WERI-Rb-1 (cell line): ENCODE results near the gene UBE2O.

ENCODE experiments used
- DNase-seq: peaks from one replicate; pipeline ENCODE4 v3.0.0-alpha.2; 2020
- H3K27ac ChIP-seq: fragments of 250-450 bp; sonication (Bioruptor Pico); 2 replicates; pipeline ENCODE4 v1.5.1; 2020; ENCODE audit warnings: mild to moderate bottlenecking, moderate library complexity
- H3K27me3 ChIP-seq: fragments of 250-450 bp; sonication (Bioruptor Pico); 2 replicates; pipeline ENCODE4 v1.5.1; 2021; ENCODE audit warnings: mild to moderate bottlenecking, low read depth, moderate library complexity; ENCODE audit not compliant: insufficient read depth, severe bottlenecking
- H3K36me3 ChIP-seq: fragments of 250-450 bp; sonication (Bioruptor Pico); 2 replicates; pipeline ENCODE4 v1.5.1; 2020; ENCODE audit warnings: mild to moderate bottlenecking, moderate library complexity
- H3K4me3 ChIP-seq: 2 replicates; pipeline ENCODE4 v1.5.1; 2011; ENCODE audit warnings: low read depth, mild to moderate bottlenecking, control low read depth, low read length
- H3K9me3 ChIP-seq: fragments of 250-450 bp; sonication (Bioruptor Pico); 2 replicates; pipeline ENCODE4 v1.5.1; 2021; ENCODE audit warnings: mild to moderate bottlenecking, moderate library complexity; ENCODE audit not compliant: severe bottlenecking
- TF ChIP-seq, protein P1 (sequence below): IDR thresholded peaks from 2 replicates; pipeline ENCODE4 v1.5.1; 2011; ENCODE audit warnings: low read depth, mild to moderate bottlenecking, control low read depth, inconsistent platforms, low read length

Gene UBE2O

DNA sequence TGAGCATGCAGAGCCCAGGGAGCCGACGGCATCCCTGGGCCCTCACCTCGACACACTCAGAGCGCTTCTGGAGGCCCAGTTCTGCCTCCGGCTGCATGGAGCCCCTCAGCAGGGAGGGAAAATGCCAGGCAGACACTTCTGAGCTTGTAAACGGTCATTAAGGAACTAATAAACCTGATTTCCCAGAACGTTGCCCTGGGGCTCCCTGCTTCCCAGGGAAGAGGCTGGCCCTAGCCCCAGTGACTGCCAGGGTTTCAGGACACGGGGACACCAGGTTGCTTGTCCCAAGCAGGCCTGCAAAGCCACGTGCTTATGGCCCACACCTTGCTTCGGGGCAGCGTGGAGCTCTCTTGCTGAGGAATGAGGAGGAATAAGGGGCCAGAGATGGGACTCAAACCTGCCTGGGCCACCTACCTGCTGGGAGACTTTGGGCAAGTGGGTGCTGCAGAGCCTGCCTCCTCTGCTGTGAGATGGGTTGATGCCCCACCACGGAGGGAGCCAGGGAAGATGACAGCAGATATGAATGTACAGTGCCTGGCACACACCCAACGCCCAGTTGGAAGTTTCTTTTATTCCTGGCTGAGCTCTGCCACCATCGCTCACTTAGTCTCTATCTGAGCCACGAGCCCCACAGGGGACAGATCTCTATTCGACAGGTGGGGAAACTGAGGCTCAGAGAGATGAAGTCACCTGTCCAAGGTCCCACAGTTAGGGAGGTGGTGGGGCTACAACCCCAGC lies 42.9 kb upstream of the UBE2O start:
- TF ChIP-seq, protein P1, sequence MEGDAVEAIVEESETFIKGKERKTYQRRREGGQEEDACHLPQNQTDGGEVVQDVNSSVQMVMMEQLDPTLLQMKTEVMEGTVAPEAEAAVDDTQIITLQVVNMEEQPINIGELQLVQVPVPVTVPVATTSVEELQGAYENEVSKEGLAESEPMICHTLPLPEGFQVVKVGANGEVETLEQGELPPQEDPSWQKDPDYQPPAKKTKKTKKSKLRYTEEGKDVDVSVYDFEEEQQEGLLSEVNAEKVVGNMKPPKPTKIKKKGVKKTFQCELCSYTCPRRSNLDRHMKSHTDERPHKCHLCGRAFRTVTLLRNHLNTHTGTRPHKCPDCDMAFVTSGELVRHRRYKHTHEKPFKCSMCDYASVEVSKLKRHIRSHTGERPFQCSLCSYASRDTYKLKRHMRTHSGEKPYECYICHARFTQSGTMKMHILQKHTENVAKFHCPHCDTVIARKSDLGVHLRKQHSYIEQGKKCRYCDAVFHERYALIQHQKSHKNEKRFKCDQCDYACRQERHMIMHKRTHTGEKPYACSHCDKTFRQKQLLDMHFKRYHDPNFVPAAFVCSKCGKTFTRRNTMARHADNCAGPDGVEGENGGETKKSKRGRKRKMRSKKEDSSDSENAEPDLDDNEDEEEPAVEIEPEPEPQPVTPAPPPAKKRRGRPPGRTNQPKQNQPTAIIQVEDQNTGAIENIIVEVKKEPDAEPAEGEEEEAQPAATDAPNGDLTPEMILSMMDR: no peak
- H3K27me3 ChIP-seq: no peaks in the 10 kb centered on the region
- no peaks in the 10 kb centered on the region for H3K9me3 ChIP-seq
- H3K4me3 ChIP-seq: no peak overlapping the region
- H3K36me3 ChIP-seq: no peaks in the 10 kb centered on the region
- H3K27ac ChIP-seq: no peak overlapping the region
- no peak for DNase-seq

DNA sequence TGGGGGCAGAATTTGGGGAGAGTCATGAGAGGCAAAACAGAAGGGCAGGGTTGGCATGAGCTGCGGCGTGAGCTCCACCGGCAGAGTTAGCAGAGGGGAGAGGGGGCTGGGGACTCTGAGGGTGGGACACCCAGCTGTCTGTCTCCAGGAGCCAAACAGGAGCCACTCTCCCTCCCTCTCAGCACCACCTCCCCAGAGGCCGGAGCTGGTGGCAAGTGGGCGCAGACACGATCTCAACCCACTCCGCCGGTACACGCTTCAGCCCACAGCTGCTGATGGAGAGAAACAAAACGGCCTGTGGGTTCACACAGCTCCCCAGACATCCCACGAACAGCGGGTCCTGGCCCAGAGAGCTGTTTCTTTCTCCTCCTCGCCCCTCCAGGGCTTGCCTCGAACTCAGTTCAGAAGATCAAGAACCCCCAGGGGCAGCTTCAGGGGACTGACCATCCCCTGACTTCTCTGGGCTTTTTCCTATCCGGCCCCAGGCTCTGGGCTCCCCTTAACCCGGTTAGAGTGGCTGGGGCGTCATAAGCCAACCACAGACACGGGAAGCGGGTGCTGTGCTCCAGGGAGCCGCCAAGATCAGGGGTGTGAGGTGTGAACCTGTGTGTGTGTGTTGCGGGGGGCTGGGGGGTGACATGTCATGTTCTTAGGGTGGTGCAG lies 40.7 kb upstream of the UBE2O start:
- no peak for DNase-seq
- Histone ChIP-seq H3K4me3 (no peak overlapping the region), H3K9me3 (no peaks in the 10 kb centered on the region), H3K27ac (no peak overlapping the region), H3K27me3 (no peaks in the 10 kb centered on the region), H3K36me3 (no peaks in the 10 kb centered on the region)
- TF ChIP-seq, protein P1: no peak

- no peak for DNase-seq
- Histone ChIP-seq H3K4me3 (no peak overlapping the region), H3K9me3 (no peaks in the 10 kb centered on the region), H3K27ac (no peak overlapping the region; the same call in 1 of the 2 replicates), H3K36me3 (no peaks in the 10 kb centered on the region), H3K27me3 (no peaks in the 10 kb centered on the region)
- TF ChIP-seq, protein P1: no peak
These were observed 40.1 kb upstream of the UBE2O start for GRCh38 chr17:76492989-76493501.

DNA sequence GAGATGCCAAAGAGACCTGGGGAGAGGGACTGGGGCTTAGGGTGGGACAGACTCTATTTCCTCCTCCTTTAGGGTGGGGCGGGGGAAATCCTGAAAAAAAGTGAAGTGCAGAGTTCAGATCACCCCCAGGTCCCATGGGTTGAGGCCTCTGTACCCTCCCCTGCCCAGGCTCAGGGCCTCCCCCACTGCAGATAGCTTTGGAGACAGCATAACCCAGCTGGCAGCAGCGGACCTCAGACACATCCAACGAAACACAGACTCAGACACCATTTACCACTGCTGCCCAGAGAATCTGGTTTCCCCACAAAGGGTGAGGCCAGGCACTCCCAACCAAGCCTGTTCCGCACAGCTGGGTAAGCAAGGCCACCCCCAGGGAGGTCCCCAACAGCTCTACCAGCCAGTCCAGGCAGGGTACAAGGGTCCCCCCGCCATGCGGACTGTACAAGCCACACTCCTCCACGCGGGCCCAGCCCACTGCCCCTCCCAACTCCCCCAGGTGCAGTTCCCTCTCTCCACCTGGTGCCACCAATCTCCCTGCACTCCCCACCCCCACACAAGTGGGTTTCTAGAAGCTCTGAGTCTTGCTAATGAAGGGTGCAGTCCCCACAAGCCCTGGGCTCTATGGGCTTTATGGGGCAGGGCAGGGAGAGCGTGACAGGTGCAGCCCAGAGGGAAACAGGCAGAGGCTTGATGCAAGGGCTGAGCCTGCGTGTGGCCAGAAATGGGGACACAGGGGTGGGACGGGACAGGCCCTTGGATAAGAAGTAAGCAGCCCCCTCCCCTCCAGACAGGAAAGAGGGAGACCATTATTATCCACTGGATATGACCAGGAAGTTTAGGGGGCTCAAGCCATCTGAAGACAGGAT lies 39.4 kb upstream of the UBE2O start:
- Histone ChIP-seq H3K4me3 (no peak overlapping the region), H3K9me3 (no peaks in the 10 kb centered on the region), H3K27ac (no peak overlapping the region; the same call in none of the 2 replicates), H3K27me3 (no peaks in the 10 kb centered on the region), H3K36me3 (no peaks in the 10 kb centered on the region)
- TF ChIP-seq, protein P1: no peak
- no peak for DNase-seq

GRCh38 chr17:76491271-76492122 lies 38.5 kb upstream of the UBE2O start:
- DNase-seq: no peak
- Histone ChIP-seq H3K36me3 (no peaks in the 10 kb centered on the region), H3K27ac (no peak overlapping the region; the same call in 1 of the 2 replicates), H3K4me3 (no peak overlapping the region), H3K27me3 (no peaks in the 10 kb centered on the region), H3K9me3 (no peaks in the 10 kb centered on the region)
- TF ChIP-seq, protein P1: no peak
